Stimulated activated CD4-positive, alpha-beta T cell treated with anti-CD3 and anti-CD28 coated beads, Interleukin-12 subunit alpha, Interleukin-12 subunit beta, amount 100 ng/mL, for 4 hours (primary cell): ENCODE data around the gene SOX1.
A peak's percentile ranks its signal among the peaks of the same experiment; 100 is the strongest.

Experiments
- DNase-seq: peaks from one replicate; pipeline ENCODE4 v3.0.0-alpha.2; 2020

The SOX1 gene

GRCh38 chr13:112059457-112060281 lies 7.3 kb upstream of the SOX1 start:
- no peak for DNase-seq

- no peak for DNase-seq
Observed at GRCh38 chr13:112060282-112060830, 6.6 kb upstream of the SOX1 start.

GRCh38 chr13:112060899-112061366 lies 6.0 kb upstream of the SOX1 start:
- DNase-seq = no peak

- DNase-seq = no peak
Observed at GRCh38 chr13:112061367-112062061, 5.4 kb upstream of the SOX1 start.

- DNase-seq = no peak
Observed at GRCh38 chr13:112062072-112062567, 4.8 kb upstream of the SOX1 start.

GRCh38 chr13:112062571-112063570 lies 4.1 kb upstream of the SOX1 start:
- DNase-seq = no peak

GRCh38 chr13:112063807-112064206 lies 3.1 kb upstream of the SOX1 start:
- DNase-seq = no peak

GRCh38 chr13:112064222-112064621 lies 2.7 kb upstream of the SOX1 start:
- DNase-seq = no peak

GRCh38 chr13:112065521-112065866 lies 1.5 kb upstream of the SOX1 start:
- no peak for DNase-seq

GRCh38 chr13:112065867-112066623 lies 904 bp upstream of the SOX1 start:
- DNase-seq = no peak

- DNase-seq = peak; percentile 51
Observed at GRCh38 chr13:112066624-112067004, 335 bp upstream of the SOX1 start.

- DNase-seq = no peak
Observed at GRCh38 chr13:112067871-112068539, 1.1 kb downstream of the SOX1 start.

- DNase-seq = no peak
Observed at GRCh38 chr13:112068540-112069060, 1.7 kb downstream of the SOX1 start.

- no peak for DNase-seq
Observed at GRCh38 chr13:112069061-112069844, 2.3 kb downstream of the SOX1 start.

GRCh38 chr13:112069845-112070251 lies 2.9 kb downstream of the SOX1 start:
- no peak for DNase-seq

- no peak for DNase-seq
Observed at GRCh38 chr13:112071102-112071722, 4.3 kb downstream of the SOX1 start.

GRCh38 chr13:112071723-112072533 lies 5.0 kb downstream of the SOX1 start:
- no peak for DNase-seq

- no peak for DNase-seq
Observed at GRCh38 chr13:112072534-112073244, 5.7 kb downstream of the SOX1 start.
